GM21526 (cell line): ENCODE data around the gene TBC1D20.
A peak's percentile ranks its signal among the peaks of the same experiment; 100 is the strongest.
"Not testable (repeated sequence)": the region's sequence is repeated elsewhere in the genome, so short reads cannot be mapped to it uniquely, and the experiment has no call there.

Source experiments
- ATAC-seq: cut with Tn5 transposase; IDR thresholded peaks from one replicate; pipeline ENCODE4 v1.9.1; 2021; ENCODE audit warnings: moderate library complexity; ENCODE audit not compliant: unreplicated experiment, low FRiP score

TBC1D20 gene

GRCh38 chr20:476561-477249 is 14.4 kb upstream of the TBC1D20 start:
- not testable (repeated sequence) for ATAC-seq

- no peak for ATAC-seq
Measured at GRCh38 chr20:475463-476357, 13.4 kb upstream of the TBC1D20 start.

GRCh38 chr20:474581-474980 is 12.2 kb upstream of the TBC1D20 start:
- ATAC-seq: no peak

- no peak for ATAC-seq
Measured at GRCh38 chr20:472889-473292, 10.6 kb upstream of the TBC1D20 start.

GRCh38 chr20:472137-472846 is 10.0 kb upstream of the TBC1D20 start:
- no peak for ATAC-seq

GRCh38 chr20:469746-470490 is 7.6 kb upstream of the TBC1D20 start:
- no peak for ATAC-seq

- ATAC-seq: no peak
Measured at GRCh38 chr20:467755-468154, 5.4 kb upstream of the TBC1D20 start.

GRCh38 chr20:461254-462198 is 807 bp downstream of the TBC1D20 start:
- ATAC-seq: peak; percentile 34

- no peak for ATAC-seq
Measured at GRCh38 chr20:460707-461106, 1.6 kb downstream of the TBC1D20 start.

GRCh38 chr20:460180-460579 is 2.2 kb downstream of the TBC1D20 start:
- no peak for ATAC-seq

- no peak for ATAC-seq
Measured at GRCh38 chr20:458776-459175, 3.6 kb downstream of the TBC1D20 start.

- ATAC-seq: no peak
Measured at GRCh38 chr20:454951-455350, 7.4 kb downstream of the TBC1D20 start.

- ATAC-seq: not testable (repeated sequence)
Measured at GRCh38 chr20:452021-452420, 10.3 kb downstream of the TBC1D20 start.

- ATAC-seq: no peak
Measured at GRCh38 chr20:445514-446336, 16.6 kb downstream of the TBC1D20 start.

- ATAC-seq: no peak
Measured at GRCh38 chr20:444862-445426, 17.4 kb downstream of the TBC1D20 start.

GRCh38 chr20:444117-444516 is 18.2 kb downstream of the TBC1D20 start:
- ATAC-seq: no peak

GRCh38 chr20:443223-443775 is 19.0 kb downstream of the TBC1D20 start:
- ATAC-seq: no peak

- no peak for ATAC-seq
Measured at GRCh38 chr20:440636-441035, 21.7 kb downstream of the TBC1D20 start.
